OCI-LY3 (cell line): ENCODE data around the gene S1PR1.

Experiments used
- CTCF ChIP-seq: fragments of 200-600, 300-600 bp; sonication (generic); IDR thresholded peaks from 2 replicates; pipeline ENCODE4 v1.5.1; 2014; ENCODE audit warnings: antibody characterized with exemption, low read length, low read depth
- EZH2phosphoT487 ChIP-seq: fragments of 200-600 bp; shearing (Covaris generic); IDR thresholded peaks from 2 replicates; pipeline ENCODE4 v1.6.1; 2018; ENCODE audit warnings: antibody characterized with exemption, mixed run types, low read depth

- no peak for TF ChIP-seq CTCF
- TF ChIP-seq EZH2phosphoT487: no peak
Observed at GRCh38 chr1:101280049-101280592, 43.3 kb downstream of the S1PR1 start.
